GM12892 (cell line): ENCODE measurements around the gene EXOG.

Experiments used
- DNase-seq: peaks from one replicate; pipeline ENCODE4 v3.0.0; 2011; ENCODE audit not compliant: insufficient read length
- FAIRE-seq: peaks from 2 replicates; lab custom pipeline; 2011; peaks lifted over from hg19 to GRCh38; lab: Jason Lieb, UNC
- POLR2A ChIP-seq: IDR thresholded peaks from 2 replicates; pipeline ENCODE4 v1.6.1; 2011; ENCODE audit warnings: low read depth, low read length, control low read depth
- POLR2AphosphoS5 ChIP-seq: IDR thresholded peaks from 2 replicates; pipeline ENCODE4 v1.6.1; 2011; ENCODE audit warnings: low read depth, low read length, control low read depth
- TAF1 ChIP-seq: IDR thresholded peaks from 2 replicates; pipeline ENCODE4 v1.6.1; 2011; ENCODE audit warnings: low read depth, mild to moderate bottlenecking, control low read depth, low read length, borderline replicate concordance

Gene EXOG

DNA sequence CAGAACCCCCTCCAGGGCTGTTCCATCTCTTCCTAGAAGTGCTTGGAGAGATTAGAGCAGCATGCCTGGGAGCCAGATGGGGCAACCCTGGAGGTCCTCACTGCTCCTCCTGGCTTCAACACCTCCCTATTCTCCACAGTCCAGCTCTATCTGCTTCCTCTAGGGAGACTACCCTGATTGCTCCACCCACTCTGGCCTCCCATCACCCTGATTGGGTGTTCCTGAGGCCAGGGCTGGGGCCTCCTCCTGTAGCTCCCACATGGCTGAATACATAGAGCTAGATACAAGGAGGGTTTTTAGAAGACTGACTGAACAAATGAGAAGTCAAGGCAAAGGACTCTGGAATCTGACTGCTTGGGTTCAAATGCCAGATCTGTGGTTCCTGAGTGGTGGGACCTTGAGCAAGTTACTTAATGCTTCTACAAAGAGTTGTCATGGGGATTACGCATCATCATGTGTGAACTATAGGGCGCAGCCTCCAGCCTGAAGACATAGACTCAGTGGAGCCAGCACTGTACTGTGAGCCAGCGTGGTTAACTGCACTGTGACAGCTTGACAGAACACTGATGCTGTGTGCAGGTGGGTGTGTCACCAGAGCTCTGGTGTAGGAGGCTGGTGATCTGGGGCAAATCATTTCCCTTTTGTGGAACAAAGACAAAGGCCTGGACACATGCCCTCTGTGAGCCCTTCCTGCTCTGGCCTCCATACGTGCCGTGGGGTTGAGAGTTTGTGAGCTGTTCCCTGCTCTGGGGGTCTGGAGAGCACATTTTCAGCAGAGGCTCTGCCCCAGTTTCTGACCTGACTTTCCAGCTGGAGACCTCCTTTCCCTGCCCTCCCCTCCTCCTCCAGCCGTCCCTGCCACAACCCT is 78.5 kb downstream of the EXOG start:
- no peak for TF ChIP-seq TAF1
- TF ChIP-seq POLR2A: no peak
- no peak for TF ChIP-seq POLR2AphosphoS5
- DNase-seq (no peak), FAIRE-seq (no peak)

DNA sequence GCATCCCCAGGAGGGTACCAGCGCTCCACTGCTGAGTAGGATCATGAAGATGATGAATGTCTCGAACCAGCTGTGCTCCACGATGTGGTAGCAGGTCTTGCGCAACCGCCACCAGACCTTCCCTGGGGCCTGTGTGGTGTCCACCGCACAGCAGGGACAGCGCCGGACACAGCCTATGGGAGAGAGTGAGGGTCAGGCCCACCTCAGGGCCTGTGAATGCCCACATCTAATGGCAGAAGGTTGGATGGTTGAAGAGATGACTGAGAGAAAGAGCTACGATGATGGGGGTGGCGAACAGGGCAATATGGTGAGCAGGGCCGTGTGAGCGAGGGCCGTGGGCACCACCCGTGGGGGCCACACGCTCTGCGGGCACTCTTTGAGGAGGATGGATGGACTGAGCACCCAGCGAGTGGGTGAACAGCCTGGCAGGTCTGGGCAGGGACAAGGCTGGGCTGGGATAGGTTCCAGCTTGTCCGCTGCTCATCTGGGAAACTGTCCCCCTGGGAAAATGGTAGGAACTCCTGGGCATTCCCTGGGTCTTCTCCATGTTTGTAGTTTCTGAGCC is 79.2 kb downstream of the EXOG start:
- FAIRE-seq (no peak), DNase-seq (no peak)
- TF ChIP-seq TAF1: no peak
